HG03108 (cell line): Measurements from ENCODE around the gene MTMR2.
"Not testable (repeated sequence)": the region's sequence is repeated elsewhere in the genome, so short reads cannot be mapped to it uniquely, and the experiment has no call there.

Source experiments
- ATAC-seq: cut with Tn5 transposase; IDR thresholded peaks from one replicate; pipeline ENCODE4 v1.9.1; 2021; ENCODE audit warnings: moderate library complexity; ENCODE audit not compliant: unreplicated experiment

The MTMR2 gene

DNA sequence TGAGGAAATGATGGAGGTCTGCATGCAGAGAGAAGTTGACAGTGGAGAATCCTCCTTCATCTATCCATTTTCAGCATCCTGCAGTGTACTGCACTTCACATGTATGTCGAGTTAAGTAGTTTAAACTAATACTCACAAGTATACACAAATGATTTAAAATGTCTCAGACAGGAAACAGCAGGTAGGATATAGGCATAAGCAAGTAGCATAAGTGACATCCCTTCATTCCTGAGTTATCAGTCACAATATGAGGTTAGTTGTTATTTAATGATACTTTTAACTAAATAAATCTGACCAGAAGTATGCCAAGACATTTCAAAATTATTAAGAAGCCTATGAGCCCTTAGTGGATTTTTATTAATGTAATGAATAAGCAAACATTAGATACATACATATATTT, 37.4 kb downstream of the MTMR2 start:
- no peak for ATAC-seq

DNA sequence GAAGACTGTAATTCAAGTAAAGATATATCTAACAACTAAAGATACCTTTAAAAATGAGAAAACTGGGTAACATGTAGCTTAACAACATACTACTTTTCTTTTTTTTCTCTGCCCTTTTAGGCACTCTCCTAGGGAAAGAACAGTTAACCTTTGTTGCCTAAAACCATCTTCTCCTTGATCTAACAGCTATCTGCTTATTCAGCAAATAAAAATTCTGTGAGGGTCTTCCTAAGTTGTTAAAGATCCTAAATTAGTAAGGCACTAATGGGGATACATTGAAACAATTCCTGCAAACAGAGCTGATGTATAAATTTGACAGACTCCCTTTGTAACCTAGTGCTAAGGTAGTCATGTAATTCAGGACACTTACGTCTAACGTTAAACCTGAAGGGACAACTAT, 39.1 kb downstream of the MTMR2 start:
- ATAC-seq = no peak

DNA sequence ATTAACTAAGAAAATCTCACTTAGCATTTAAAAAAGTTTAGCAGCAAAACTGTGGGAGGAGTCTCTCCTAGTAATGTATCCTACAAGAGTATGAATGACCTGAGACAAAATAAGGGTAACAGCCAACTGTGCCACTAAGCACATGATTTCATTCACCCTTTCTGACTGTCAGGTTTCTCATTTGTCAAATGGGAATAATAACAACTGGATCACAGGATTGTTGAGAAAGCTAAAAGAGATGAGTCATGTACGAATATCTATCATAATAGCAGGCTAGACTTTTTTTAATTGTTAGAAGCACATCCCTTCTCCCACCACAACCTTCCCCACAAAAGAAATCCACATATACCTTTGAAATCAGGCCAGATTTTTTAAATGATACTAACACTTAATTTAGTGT, 39.5 kb downstream of the MTMR2 start:
- ATAC-seq = no peak

DNA sequence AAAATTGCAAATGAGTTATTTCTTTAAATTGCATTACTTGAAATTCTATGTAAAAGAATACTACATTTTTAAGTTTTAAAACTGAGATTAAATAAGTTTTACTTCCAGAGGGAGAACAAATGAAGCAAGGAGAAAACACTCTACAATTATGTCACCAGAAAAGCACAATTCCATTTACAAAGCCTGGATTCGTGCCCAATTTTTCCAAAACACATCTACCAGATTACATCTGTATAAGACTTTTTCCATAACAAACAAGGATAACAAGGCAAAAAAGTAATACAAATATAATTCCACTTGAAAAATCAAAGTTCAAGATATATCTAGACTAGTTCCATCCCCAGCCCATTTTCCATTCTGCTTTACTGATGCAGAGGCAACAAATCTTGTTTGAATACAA, 40.5 kb downstream of the MTMR2 start:
- ATAC-seq = no peak

GRCh38 chr11:95877291-95877690, 46.6 kb downstream of the MTMR2 start:
- ATAC-seq = no peak

GRCh38 chr11:95870877-95871276, 53.0 kb downstream of the MTMR2 start:
- not testable (repeated sequence) for ATAC-seq

DNA sequence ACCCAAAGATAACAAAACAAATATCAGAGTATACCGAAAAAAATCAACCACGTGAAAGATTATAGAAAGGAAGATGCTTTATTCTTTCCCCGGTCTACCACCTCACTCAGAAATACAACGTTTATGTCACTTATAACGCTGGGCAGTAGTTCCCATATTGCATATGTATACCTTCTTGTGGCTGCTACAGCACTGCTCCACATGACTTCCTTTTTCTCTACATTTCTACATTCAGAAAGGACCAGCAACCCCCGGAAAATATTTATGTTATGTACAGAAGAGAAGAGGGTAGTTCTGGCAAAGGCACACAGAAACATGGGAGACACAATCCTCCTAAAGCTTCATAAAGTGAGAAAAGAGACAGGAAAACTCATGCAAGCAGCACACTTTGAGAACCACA, 56.8 kb downstream of the MTMR2 start:
- no peak for ATAC-seq

GRCh38 chr11:95863486-95864140, 60.3 kb downstream of the MTMR2 start:
- ATAC-seq = no peak

DNA sequence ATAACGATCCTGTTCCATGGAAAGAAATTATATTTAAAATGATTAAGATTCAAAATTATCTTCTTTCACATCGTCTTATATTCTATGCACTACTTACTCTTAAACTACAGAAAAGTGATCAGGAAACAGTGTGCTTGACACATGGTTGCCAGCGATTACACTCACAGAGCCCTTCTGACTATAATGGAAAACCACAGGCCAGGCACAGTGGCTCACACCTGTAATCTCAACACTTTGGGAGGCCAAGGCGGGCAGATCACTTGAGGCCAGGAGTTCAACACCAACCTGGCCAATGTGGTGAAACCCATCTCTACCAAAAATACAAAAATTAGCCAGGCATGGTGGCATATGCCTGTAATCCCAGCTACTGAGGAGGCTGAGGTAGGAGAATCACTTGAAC, 63.9 kb downstream of the MTMR2 start:
- not testable (repeated sequence) for ATAC-seq

GRCh38 chr11:95854362-95854761, 69.5 kb downstream of the MTMR2 start:
- not testable (repeated sequence) for ATAC-seq

- no peak for ATAC-seq
These were observed 70.0 kb downstream of the MTMR2 start for GRCh38 chr11:95853862-95854261.

DNA sequence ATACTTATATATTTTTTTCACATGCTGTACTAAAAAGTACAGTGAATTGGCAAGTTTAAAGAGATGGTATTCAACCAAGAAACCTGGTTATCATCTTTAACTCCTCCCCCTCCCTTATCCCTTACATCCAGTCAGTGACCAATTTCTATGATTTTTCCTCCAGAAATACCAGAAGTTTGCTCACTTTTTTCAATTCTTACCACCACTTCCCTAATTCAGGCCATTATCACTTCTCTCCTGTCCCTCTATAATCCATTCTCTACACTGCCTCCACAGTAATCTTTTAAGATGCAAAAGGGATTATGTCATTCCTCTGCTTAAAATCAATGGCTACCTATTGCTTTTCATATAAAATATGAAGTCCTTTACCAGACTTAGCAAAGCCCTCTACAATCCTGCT, 70.8 kb downstream of the MTMR2 start:
- no peak for ATAC-seq

DNA sequence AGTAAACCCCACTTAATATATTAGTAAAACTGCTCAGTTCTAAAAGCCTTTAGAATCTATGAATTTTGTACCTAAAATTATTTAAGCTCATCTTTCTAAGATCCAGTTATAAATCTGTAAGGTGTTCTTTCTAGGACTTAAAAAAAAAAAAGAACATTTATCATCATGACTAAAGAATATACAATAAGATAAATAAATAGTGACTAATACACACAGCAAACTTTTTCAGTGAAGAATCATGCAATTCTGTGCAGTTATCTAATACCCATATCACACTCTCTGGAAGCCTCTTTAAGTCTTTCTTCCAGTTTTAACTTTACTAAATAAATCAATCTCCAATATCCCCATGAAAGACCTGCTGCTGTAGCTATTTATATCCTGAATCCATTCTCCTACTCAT, 73.8 kb downstream of the MTMR2 start:
- no peak for ATAC-seq

DNA sequence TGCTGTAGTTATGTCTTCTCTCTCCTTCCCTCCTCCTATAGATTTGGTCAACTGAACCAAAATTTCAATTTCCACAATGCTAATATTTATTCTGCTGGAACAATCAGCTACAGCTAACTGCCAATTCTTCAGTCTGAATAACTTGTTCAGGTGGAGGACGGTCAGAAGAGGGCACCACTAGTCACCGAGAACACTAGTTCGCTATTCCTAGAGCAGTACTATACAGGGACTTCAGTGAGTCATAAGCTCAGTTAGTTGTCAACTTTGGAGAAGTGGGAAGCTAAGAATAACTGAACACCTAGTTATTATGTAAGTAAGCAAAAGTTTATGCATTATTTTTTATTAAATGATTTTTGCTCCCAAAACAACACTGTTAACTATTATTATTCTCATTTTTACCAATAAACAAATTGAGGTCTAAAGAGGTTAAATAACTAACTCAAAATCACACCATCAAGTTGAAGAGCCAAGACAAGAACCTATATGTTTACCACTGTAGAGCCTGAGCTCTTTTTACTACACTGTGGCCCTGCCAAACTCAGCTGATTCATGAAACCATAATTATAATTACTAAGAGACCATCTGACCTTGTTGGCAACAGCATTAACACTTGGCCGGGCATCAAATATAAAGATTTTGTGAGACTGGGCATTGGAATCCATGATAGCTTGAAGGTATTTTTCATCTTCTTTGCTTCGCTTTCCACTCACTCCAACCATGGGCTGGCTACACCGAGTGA, 74.7 kb downstream of the MTMR2 start:
- ATAC-seq = no peak

- ATAC-seq = no peak
These were observed 78.7 kb downstream of the MTMR2 start for GRCh38 chr11:95845167-95845566.

DNA sequence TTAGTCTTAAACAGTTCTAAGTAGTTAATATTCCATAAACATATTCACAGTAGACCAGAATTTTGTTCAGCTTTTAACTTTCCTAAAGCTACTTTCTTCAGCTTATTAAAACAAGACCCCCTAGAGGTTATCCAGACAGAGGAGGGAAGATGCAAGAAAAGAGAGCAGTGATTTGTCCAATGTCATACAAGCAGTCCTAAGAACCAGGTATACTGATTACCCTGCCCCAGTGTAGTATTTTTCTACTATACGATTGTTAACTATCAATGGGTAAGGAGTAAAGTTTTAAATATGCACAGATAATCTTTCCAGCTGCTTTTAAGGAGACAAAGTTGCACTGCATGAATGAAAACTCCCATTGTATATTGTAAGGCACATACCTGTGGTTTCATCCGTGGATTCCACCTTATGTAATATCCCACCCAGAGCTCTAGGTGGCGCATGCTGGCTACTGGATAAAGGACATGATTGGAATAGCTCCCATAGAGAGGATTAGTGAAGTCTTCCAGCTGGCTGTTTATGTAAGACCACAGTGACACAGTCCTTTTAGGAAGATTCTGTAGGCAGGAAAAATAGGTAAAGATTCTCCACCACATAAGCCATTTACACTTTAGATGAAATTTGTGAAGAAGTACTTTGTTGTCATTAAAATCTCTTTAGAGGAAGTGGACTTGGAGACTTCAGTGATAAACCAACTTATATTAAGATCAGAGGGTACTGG, 88.0 kb downstream of the MTMR2 start:
- peak; percentile 84 for ATAC-seq

DNA sequence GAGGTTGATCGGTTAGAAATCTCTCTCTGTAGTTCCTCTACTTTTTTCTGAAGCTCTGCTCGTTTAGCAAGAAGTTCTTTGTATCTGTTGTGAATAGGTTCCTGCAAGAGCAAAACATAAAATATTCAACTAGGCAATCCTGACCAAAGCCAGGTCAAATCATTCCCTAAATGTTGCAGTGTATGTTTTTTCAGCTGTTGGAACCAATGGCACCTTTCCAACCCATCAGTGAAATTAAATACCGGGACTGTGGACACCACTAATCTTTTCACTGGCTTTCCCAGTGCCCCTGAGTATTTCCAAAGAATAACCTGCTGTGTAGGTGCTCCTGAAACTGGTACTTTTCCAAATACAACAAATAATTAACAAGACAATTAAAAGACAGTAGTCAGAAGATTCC, 88.6 kb downstream of the MTMR2 start:
- ATAC-seq = no peak

- no peak for ATAC-seq
These were observed 90.5 kb downstream of the MTMR2 start for GRCh38 chr11:95833378-95833777.

- no peak for ATAC-seq
These were observed 91.1 kb downstream of the MTMR2 start for GRCh38 chr11:95832763-95833162.

GRCh38 chr11:95831198-95831883, 92.6 kb downstream of the MTMR2 start:
- no peak for ATAC-seq

DNA sequence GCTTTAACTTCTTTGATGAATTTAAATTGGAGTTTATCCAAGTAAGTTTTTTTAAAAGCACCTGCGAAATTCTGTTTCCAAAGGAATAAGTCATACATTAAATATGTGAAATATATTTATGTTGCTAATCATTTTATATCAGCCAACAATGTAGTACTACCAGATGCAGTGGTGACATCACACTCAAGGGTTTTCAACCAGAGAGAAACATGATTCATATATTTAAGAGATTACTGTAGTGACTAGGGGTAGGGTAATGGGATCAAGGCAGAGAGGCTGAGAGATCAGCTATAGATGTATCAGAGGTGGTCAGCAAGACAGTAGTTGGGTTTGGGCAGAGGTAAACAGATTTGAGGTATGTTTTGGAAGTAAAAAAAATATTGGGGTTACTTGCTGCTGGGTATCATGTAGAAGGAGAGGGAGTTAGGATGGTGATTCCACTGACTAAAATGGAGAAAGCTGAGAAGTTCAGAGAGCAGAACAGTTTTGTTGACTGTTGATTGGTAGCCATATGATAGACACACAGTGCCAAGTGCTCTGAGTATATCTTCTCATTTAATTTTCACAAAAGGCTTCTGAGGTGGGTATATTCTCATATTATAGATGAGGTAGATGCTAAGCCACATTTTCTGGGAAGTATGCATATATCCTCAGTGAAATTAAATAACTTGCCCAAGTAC, 94.2 kb downstream of the MTMR2 start:
- ATAC-seq = no peak
